OCI-LY1 (cell line): Measurements from ENCODE around the gene XPO6.

Source experiments
- H2AFZ ChIP-seq: fragments of 200-600 bp; sonication (generic), shearing (Covaris generic); 2 replicates; pipeline ENCODE4 v1.6.0; 2014; ENCODE audit warnings: antibody characterized with exemption, mild to moderate bottlenecking, low read length
- H3F3A ChIP-seq: fragments of 200-600 bp; sonication (generic), shearing (Covaris generic); 2 replicates; pipeline ENCODE4 v1.6.0; 2014; ENCODE audit warnings: mild to moderate bottlenecking, antibody characterized with exemption, low read length, moderate library complexity; ENCODE audit not compliant: insufficient read depth
- H3K27ac ChIP-seq: fragments of 200-600 bp; sonication (generic); 2 replicates; pipeline ENCODE4 v1.5.1; 2014; ENCODE audit warnings: low read length, mixed run types, mild to moderate bottlenecking, low read depth; ENCODE audit not compliant: poor library complexity, severe bottlenecking
- H3K27me3 ChIP-seq: fragments of 200-600 bp; sonication (generic); 2 replicates; pipeline ENCODE4 v1.6.0; 2014; ENCODE audit warnings: antibody characterized with exemption, mild to moderate bottlenecking, low read length, moderate library complexity; ENCODE audit not compliant: insufficient read depth
- H3K36me3 ChIP-seq: fragments of 200-600 bp; sonication (generic); 2 replicates; pipeline ENCODE4 v1.6.1; 2014; ENCODE audit warnings: mild to moderate bottlenecking, antibody characterized with exemption, low read length, moderate library complexity, mixed read lengths; ENCODE audit not compliant: insufficient read depth
- H3K4me1 ChIP-seq: fragments of 200-600 bp; sonication (generic); 2 replicates; pipeline ENCODE4 v1.5.1; 2014; ENCODE audit warnings: mild to moderate bottlenecking, low read length, moderate library complexity; ENCODE audit not compliant: insufficient read depth, severe bottlenecking
- H3K4me2 ChIP-seq: fragments of 200-600 bp; sonication (generic), shearing (Covaris generic); 2 replicates; pipeline ENCODE4 v1.6.1; 2014; ENCODE audit warnings: low read length
- H3K4me3 ChIP-seq: fragments of 200-600 bp; sonication (generic); 2 replicates; pipeline ENCODE4 v1.5.1; 2014; ENCODE audit warnings: low read length, low read depth, mild to moderate bottlenecking, mixed read lengths; ENCODE audit not compliant: poor library complexity, severe bottlenecking
- H3K79me2 ChIP-seq: fragments of 200-600 bp; shearing (Covaris generic); 2 replicates; pipeline ENCODE4 v1.6.1; 2016; ENCODE audit warnings: mixed run types, low read length, mixed read lengths; ENCODE audit not compliant: insufficient read depth
- H3K9ac ChIP-seq: fragments of 200-600 bp; sonication (generic), shearing (Covaris generic); 2 replicates; pipeline ENCODE4 v1.6.1; 2014; ENCODE audit warnings: mild to moderate bottlenecking, low read length, mixed read lengths
- H3K9me2 ChIP-seq: fragments of 200-600 bp; sonication (generic), shearing (Covaris generic); 2 replicates; pipeline ENCODE4 v1.6.1; 2014; ENCODE audit warnings: low read depth, mild to moderate bottlenecking, low read length, mixed read lengths
- H3K9me3 ChIP-seq: fragments of 200-600 bp; shearing (Covaris generic); 2 replicates; pipeline ENCODE4 v1.6.1; 2014; ENCODE audit warnings: low read length, mixed read lengths
- H4K20me1 ChIP-seq: fragments of 200-600 bp; sonication (generic), shearing (Covaris generic); 2 replicates; pipeline ENCODE4 v1.6.0; 2016; ENCODE audit warnings: mild to moderate bottlenecking, low read length; ENCODE audit not compliant: insufficient read depth
- EZH2 ChIP-seq: fragments of 200-600 bp; sonication (generic), shearing (Covaris generic); IDR thresholded peaks from 2 replicates; pipeline ENCODE4 v1.8.0; 2017; ENCODE audit warnings: borderline replicate concordance, mixed run types, mild to moderate bottlenecking, antibody characterized with exemption, low read length, moderate library complexity, mixed read lengths
- TF ChIP-seq, protein P1 (sequence below): fragments of 200-600 bp; sonication (generic), shearing (Covaris generic); IDR thresholded peaks from 2 replicates; pipeline ENCODE4 v1.5.1; 2017; ENCODE audit warnings: mild to moderate bottlenecking, antibody characterized with exemption, low read length, moderate library complexity, mixed read lengths

XPO6 gene

DNA sequence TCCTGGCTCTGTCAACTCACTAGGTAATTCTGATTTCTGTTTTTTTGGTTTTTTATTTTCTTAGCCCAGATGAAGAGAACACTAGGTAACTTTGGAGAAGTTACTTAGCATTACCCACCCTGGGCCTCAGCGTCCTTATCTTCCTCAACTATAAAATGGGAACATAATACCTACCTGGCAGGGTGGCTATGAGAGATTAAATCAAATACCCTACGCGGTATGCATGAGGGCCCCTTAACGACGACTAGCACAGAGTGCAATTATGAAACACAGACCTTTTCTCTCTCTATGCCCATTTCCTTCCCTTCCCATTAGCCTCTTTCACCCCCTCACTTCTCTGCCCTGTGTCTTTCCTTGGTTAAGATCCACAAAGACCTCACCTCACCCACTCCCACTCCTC, 11.1 kb downstream of the XPO6 start:
- Histone ChIP-seq H3K79me2 (peaks cover 77% of the 10 kb centered on the region), H3K4me3 (no peak overlapping the region), H3K4me1 (peaks cover 5% of the 10 kb centered on the region), H4K20me1 (no peaks in the 10 kb centered on the region), H3K27me3 (no peaks in the 10 kb centered on the region), H3K9me3 (no peaks in the 10 kb centered on the region), H3K9ac (no peak overlapping the region), H3K9me2 (no peaks in the 10 kb centered on the region), H3F3A (no peaks in the 10 kb centered on the region), H3K4me2 (no peak overlapping the region), H2AFZ (no peak overlapping the region), H3K27ac (no peak overlapping the region), H3K36me3 (peaks cover 76% of the 10 kb centered on the region)
- TF ChIP-seq EZH2, result no peak
- TF ChIP-seq, protein P1, sequence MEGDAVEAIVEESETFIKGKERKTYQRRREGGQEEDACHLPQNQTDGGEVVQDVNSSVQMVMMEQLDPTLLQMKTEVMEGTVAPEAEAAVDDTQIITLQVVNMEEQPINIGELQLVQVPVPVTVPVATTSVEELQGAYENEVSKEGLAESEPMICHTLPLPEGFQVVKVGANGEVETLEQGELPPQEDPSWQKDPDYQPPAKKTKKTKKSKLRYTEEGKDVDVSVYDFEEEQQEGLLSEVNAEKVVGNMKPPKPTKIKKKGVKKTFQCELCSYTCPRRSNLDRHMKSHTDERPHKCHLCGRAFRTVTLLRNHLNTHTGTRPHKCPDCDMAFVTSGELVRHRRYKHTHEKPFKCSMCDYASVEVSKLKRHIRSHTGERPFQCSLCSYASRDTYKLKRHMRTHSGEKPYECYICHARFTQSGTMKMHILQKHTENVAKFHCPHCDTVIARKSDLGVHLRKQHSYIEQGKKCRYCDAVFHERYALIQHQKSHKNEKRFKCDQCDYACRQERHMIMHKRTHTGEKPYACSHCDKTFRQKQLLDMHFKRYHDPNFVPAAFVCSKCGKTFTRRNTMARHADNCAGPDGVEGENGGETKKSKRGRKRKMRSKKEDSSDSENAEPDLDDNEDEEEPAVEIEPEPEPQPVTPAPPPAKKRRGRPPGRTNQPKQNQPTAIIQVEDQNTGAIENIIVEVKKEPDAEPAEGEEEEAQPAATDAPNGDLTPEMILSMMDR, result no peak

GRCh38 chr16:28196387-28196987, 15.3 kb downstream of the XPO6 start:
- Histone ChIP-seq H3K9me3 (no peaks in the 10 kb centered on the region), H4K20me1 (no peaks in the 10 kb centered on the region), H3K27me3 (no peaks in the 10 kb centered on the region), H3K36me3 (peaks cover 61% of the 10 kb centered on the region), H3K27ac (no peak overlapping the region), H3K4me2 (no peak overlapping the region), H3K4me1 (peaks cover 33% of the 10 kb centered on the region), H3K9me2 (no peaks in the 10 kb centered on the region), H2AFZ (no peak overlapping the region), H3K4me3 (no peak overlapping the region), H3K9ac (no peak overlapping the region), H3F3A (no peaks in the 10 kb centered on the region), H3K79me2 (peaks cover 82% of the 10 kb centered on the region)
- TF ChIP-seq EZH2, result no peak
- TF ChIP-seq, protein P1, result no peak

DNA sequence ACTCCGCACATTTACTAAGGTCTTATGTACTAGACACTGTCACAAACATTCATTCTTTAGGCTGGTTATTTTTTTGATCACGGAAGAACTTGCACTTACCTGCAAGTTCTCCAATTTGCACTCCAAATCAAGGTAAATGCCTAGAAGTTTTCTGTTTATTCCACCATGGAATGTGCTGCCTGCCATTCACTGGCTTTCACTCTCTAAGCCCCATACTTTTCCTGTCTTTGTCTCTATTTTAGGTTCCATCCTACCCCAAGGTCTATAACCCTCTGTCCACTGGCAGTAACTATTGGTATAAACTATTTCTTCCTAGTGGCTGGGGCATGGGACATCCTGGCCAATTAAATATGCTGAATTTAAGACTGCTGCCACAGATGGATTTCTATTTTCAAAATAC, 15.9 kb downstream of the XPO6 start:
- Histone ChIP-seq H3K27me3 (no peaks in the 10 kb centered on the region), H2AFZ (no peak overlapping the region), H3K9me2 (no peaks in the 10 kb centered on the region), H3K9me3 (no peaks in the 10 kb centered on the region), H3K4me1 (peaks cover 33% of the 10 kb centered on the region), H3K27ac (no peak overlapping the region), H3K4me2 (no peak overlapping the region), H3K36me3 (peaks cover 58% of the 10 kb centered on the region), H4K20me1 (no peaks in the 10 kb centered on the region), H3K4me3 (no peak overlapping the region), H3K9ac (no peak overlapping the region), H3F3A (no peaks in the 10 kb centered on the region), H3K79me2 (peaks cover 83% of the 10 kb centered on the region)
- no peak for TF ChIP-seq EZH2
- TF ChIP-seq, protein P1, result no peak
